IMR-90 (cell line): ENCODE results near the gene FOXP4. TPM values are rescaled to one million over a fixed set of nuclear protein-coding genes. Genes with fewer than 3 reads are reported as not detected.

Experiments
- ATAC-seq: fragments of 200-7000 bp; cut with Tn5 transposase; 2 replicates; pipeline ENCODE4 v1.9.1; 2020; ENCODE audit warnings: low read depth, mild to moderate bottlenecking, moderate library complexity
- BruUV-seq: library from RNA; stranded (reverse); fragments of 400-500 nt; replicated peaks from 2 replicates; lab custom pipeline; 2021; lab: Mats Ljungman, UMichigan
- CTCF ChIA-PET: fragments of 300-600 bp; formaldehyde crosslinking; extraction: SDS; loops from one replicate; lab custom pipeline; 2021; ENCODE audit warnings: antibody characterized with exemption; lab: Yijun Ruan, JAX
- POLR2A ChIA-PET: fragments of 300-600 bp; sonication (Branson Sonifier 250); formaldehyde crosslinking; loops from one replicate; lab custom pipeline; 2022; ENCODE audit warnings: antibody characterized with exemption; ENCODE audit not compliant: unreplicated experiment; lab: Charles Lee
- DNase-seq: peaks from one replicate; pipeline ENCODE4 v3.0.0; 2013
- H2AFZ ChIP-seq: replicated peaks from 2 replicates; pipeline ENCODE3; 2013; ENCODE audit warnings: low read length, mild to moderate bottlenecking; ENCODE audit not compliant: poor library complexity
- H2AK5ac ChIP-seq: 2 replicates; pipeline ENCODE4 v1.6.1; 2013; ENCODE audit warnings: low read depth, low read length, inconsistent platforms
- H2AK9ac ChIP-seq: replicated peaks from 2 replicates; pipeline ENCODE3; 2013; ENCODE audit warnings: mild to moderate bottlenecking, low read depth, low read length, moderate library complexity; ENCODE audit not compliant: poor library complexity
- H2BK120ac ChIP-seq: 2 replicates; pipeline ENCODE4 v1.6.1; 2013; ENCODE audit warnings: low read depth, low read length, inconsistent platforms
- H2BK15ac ChIP-seq: 3 replicates; pipeline ENCODE4 v1.6.1; 2013; ENCODE audit warnings: low read depth, low read length, inconsistent platforms
- H2BK20ac ChIP-seq: 2 replicates; pipeline ENCODE4 v1.6.1; 2013; ENCODE audit warnings: low read depth, mild to moderate bottlenecking, inconsistent platforms, low read length, moderate library complexity
- H2BK5ac ChIP-seq: 2 replicates; pipeline ENCODE4 v1.6.1; 2013; ENCODE audit warnings: mild to moderate bottlenecking, low read depth, low read length, inconsistent platforms; ENCODE audit not compliant: poor library complexity, severe bottlenecking
- H3K14ac ChIP-seq: replicated peaks from 2 replicates; pipeline ENCODE4 v1.6.1; 2013; ENCODE audit warnings: low read depth, low read length, inconsistent platforms
- H3K18ac ChIP-seq: 2 replicates; pipeline ENCODE4 v1.6.1; 2013; ENCODE audit warnings: low read depth, low read length, control low read depth
- H3K23ac ChIP-seq: 2 replicates; pipeline ENCODE4 v1.6.1; 2013; ENCODE audit warnings: low read depth, low read length, inconsistent platforms
- H3K27ac ChIP-seq: 2 replicates; pipeline ENCODE4 v1.5.1; 2013; ENCODE audit warnings: mild to moderate bottlenecking, control low read depth, low read length; ENCODE audit not compliant: insufficient read depth
- H3K27me3 ChIP-seq: 2 replicates; pipeline ENCODE4 v1.6.1; 2013; ENCODE audit warnings: low read length; ENCODE audit not compliant: control insufficient read depth, insufficient read depth
- H3K36me3 ChIP-seq: 2 replicates; pipeline ENCODE4 v1.6.1; 2013; ENCODE audit warnings: low read length, mixed read lengths; ENCODE audit not compliant: control insufficient read depth, insufficient read depth
- H3K4ac ChIP-seq: 2 replicates; pipeline ENCODE4 v1.6.1; 2013; ENCODE audit warnings: low read depth, low read length, inconsistent platforms
- H3K4me1 ChIP-seq: 2 replicates; pipeline ENCODE4 v1.6.1; 2013; ENCODE audit warnings: low read length, mixed read lengths; ENCODE audit not compliant: control insufficient read depth, insufficient read depth
- H3K4me2 ChIP-seq: 2 replicates; pipeline ENCODE4 v1.6.1; 2013; ENCODE audit warnings: low read depth, mild to moderate bottlenecking, control low read depth, low read length, moderate library complexity
- H3K4me3 ChIP-seq: 2 replicates; pipeline ENCODE4 v1.5.1; 2013; ENCODE audit warnings: low read depth, mild to moderate bottlenecking, control low read depth, low read length, moderate library complexity; ENCODE audit not compliant: insufficient read depth
- H3K56ac ChIP-seq: 2 replicates; pipeline ENCODE4 v1.6.1; 2013; ENCODE audit warnings: low read length, inconsistent platforms; ENCODE audit not compliant: insufficient read depth; ENCODE audit errors: extremely low read depth
- H3K79me1 ChIP-seq, 2 experiments: 2 replicates each; pipeline ENCODE4 v1.6.1; 2013; ENCODE audit warnings: low read length in 2 of 2, inconsistent platforms in 1 of 2, low read depth in 1 of 2
- H3K9ac ChIP-seq: 2 replicates; pipeline ENCODE4 v1.6.1; 2013; ENCODE audit warnings: low read depth, low read length, control low read depth
- H3K9me1 ChIP-seq: 2 replicates; pipeline ENCODE4 v1.6.1; 2013; ENCODE audit warnings: low read length, inconsistent platforms; ENCODE audit not compliant: insufficient read depth
- H3K9me3 ChIP-seq: 2 replicates; pipeline ENCODE4 v1.6.1; 2013; ENCODE audit warnings: low read length; ENCODE audit not compliant: control insufficient read depth, insufficient read depth
- H4K20me1 ChIP-seq: 2 replicates; pipeline ENCODE4 v1.6.1; 2013; ENCODE audit warnings: low read length, inconsistent platforms; ENCODE audit not compliant: insufficient read depth
- H4K5ac ChIP-seq: 2 replicates; pipeline ENCODE4 v1.6.1; 2013; ENCODE audit warnings: mild to moderate bottlenecking, low read depth, low read length, control low read depth
- H4K8ac ChIP-seq, 2 experiments: 2 replicates each; pipeline ENCODE4 v1.6.1; 2013; ENCODE audit warnings: low read depth in 2 of 2, low read length in 2 of 2, control low read depth in 1 of 2, inconsistent platforms in 1 of 2
- H4K91ac ChIP-seq: 2 replicates; pipeline ENCODE4 v1.6.1; 2013; ENCODE audit warnings: low read depth, low read length, inconsistent platforms; ENCODE audit not compliant: insufficient read depth
- CHD1 ChIP-seq: IDR thresholded peaks from 2 replicates; pipeline ENCODE4 v1.6.1; 2012; ENCODE audit warnings: low read depth, low read length, improper control_type of control experiment
- FOS ChIP-seq: fragments of 150-350 bp; IDR thresholded peaks from 2 replicates; pipeline ENCODE4 v1.6.1; 2016; ENCODE audit warnings: low read depth, low read length
- MAZ ChIP-seq: IDR thresholded peaks from 2 replicates; pipeline ENCODE4 v1.6.1; 2012; ENCODE audit warnings: low read depth, mild to moderate bottlenecking, low read length, improper control_type of control experiment, moderate library complexity, borderline replicate concordance
- MXI1 ChIP-seq: IDR thresholded peaks from 2 replicates; pipeline ENCODE4 v1.6.1; 2012; ENCODE audit warnings: low read depth, mild to moderate bottlenecking, low read length, moderate library complexity, borderline replicate concordance
- NFE2L2 ChIP-seq: fragments of 150-350 bp; IDR thresholded peaks from 2 replicates; pipeline ENCODE4 v1.6.1; 2016; ENCODE audit warnings: low read depth, mild to moderate bottlenecking, low read length
- RAD21 ChIP-seq: IDR thresholded peaks from 2 replicates; pipeline ENCODE4 v1.6.1; 2012; ENCODE audit warnings: low read length, improper control_type of control experiment
- RCOR1 ChIP-seq: IDR thresholded peaks from 2 replicates; pipeline ENCODE4 v1.6.1; 2012; ENCODE audit warnings: mild to moderate bottlenecking, low read length, improper control_type of control experiment; ENCODE audit not compliant: insufficient replicate concordance
- SMC3 ChIP-seq: fragments of 150-350 bp; IDR thresholded peaks from 2 replicates; pipeline ENCODE4 v1.6.1; 2016; ENCODE audit warnings: low read depth, mild to moderate bottlenecking, antibody characterized with exemption, low read length, moderate library complexity
- WGBS, 2 experiments: methylation state at CpG; one replicate each; pipeline versions ENCODE4 v1.1.5 to v1.1.7; 2013; ENCODE audit warnings: missing lambda C conversion rate in 2 of 2; ENCODE audit not compliant: insufficient read length in 1 of 2; ENCODE audit errors: extremely low coverage in 2 of 2; 5-methylcytosine and 5-hydroxymethylcytosine counted together
- dilution Hi-C: fragments of 300-500 bp; cut with HindIII; formaldehyde crosslinking; loops from one replicate; pipeline ENCODE4 v1.14.3; 2018; ENCODE audit warnings: low sequenced_read_pairs; ENCODE audit not compliant: unreplicated experiment
- in situ Hi-C: fragments of 300-500 bp; cut with MboI; formaldehyde crosslinking; loops from 3 replicates; pipeline ENCODE4 v1.14.3; 2019; ENCODE audit warnings: low sequenced_read_pairs, inconsistent platforms, mixed read lengths
- intact Hi-C: fragments of 100-400 bp; cut with micrococcal nuclease; formaldehyde crosslinking; loops from 2 replicates; pipeline ENCODE4 v1.10.0; 2022
- polyA plus RNA-seq, 3 experiments: library from polyadenylated mRNA; depleted of rRNA; stranded (reverse); fragments of >200 nt; gene quantifications; 2 replicates each; pipeline ENCODE4 v1.2.3, GENCODE V29; 2012; ENCODE audit warnings: low replicate concordance in 1 of 3
- total RNA-seq: library from RNA; depleted of rRNA; stranded (reverse); fragments of >200 nt; gene quantifications from 2 replicates; pipeline ENCODE4 v1.2.3, GENCODE V29; 2012
- TF ChIP-seq, protein P1 (sequence below): fragments of 150-350 bp; IDR thresholded peaks from 2 replicates; pipeline ENCODE4 v1.6.1; 2016; ENCODE audit warnings: low read depth, mild to moderate bottlenecking, low read length, moderate library complexity, borderline replicate concordance

The FOXP4 gene
- total and polyA plus RNA-seq, 2 of the 4 experiments (the other 2 are of a cell fraction): 0.72 to 9.5 TPM

GRCh38 chr6:41587131-41587879 is 41.1 kb downstream of the FOXP4 start:
- no peak overlapping the region for H4K91ac ChIP-seq
- in situ Hi-C loops: loop anchor here (10.0 kb wide), 1 partner anchor 123 kb away; no protein-coding TSS in a partner anchor
- no peak overlapping the region for H2BK20ac ChIP-seq
- H2AK9ac ChIP-seq: no peak overlapping the region
- no peak overlapping the region for H3K14ac ChIP-seq
- no peak for TF ChIP-seq RCOR1
- TF ChIP-seq NFE2L2: no peak
- TF ChIP-seq MXI1: no peak
- no peak for TF ChIP-seq CHD1
- TF ChIP-seq SMC3: no peak
- TF ChIP-seq FOS: no peak
- TF ChIP-seq, protein P1, sequence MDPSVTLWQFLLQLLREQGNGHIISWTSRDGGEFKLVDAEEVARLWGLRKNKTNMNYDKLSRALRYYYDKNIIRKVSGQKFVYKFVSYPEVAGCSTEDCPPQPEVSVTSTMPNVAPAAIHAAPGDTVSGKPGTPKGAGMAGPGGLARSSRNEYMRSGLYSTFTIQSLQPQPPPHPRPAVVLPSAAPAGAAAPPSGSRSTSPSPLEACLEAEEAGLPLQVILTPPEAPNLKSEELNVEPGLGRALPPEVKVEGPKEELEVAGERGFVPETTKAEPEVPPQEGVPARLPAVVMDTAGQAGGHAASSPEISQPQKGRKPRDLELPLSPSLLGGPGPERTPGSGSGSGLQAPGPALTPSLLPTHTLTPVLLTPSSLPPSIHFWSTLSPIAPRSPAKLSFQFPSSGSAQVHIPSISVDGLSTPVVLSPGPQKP: no peak
- TF ChIP-seq RAD21: no peak
- no peak for TF ChIP-seq MAZ
- H3K9ac ChIP-seq: no peak overlapping the region
- DNase-seq (no peak), ATAC-seq (no peak)
- H3K4ac ChIP-seq: no peak overlapping the region
- H3K36me3 ChIP-seq: peaks cover 29% of the 10 kb centered on the region
- H3K9me3 ChIP-seq: no peaks in the 10 kb centered on the region
- H3K27me3 ChIP-seq: no peaks in the 10 kb centered on the region
- no peak overlapping the region for H3K4me3 ChIP-seq
- no peak overlapping the region for H2AK5ac ChIP-seq
- POLR2A ChIA-PET: no interaction called here
- H3K79me1 ChIP-seq: peaks cover 4 to 9% of the 10 kb centered on the region in 2 experiments; a peak in 3 of 4 replicates
- peaks cover 5% of the 10 kb centered on the region for H3K9me1 ChIP-seq
- no peak overlapping the region for H4K8ac ChIP-seq
- no peak overlapping the region for H3K18ac ChIP-seq
- H2AFZ ChIP-seq: no peak overlapping the region
- peaks cover 1% of the 10 kb centered on the region; the same call in 1 of the 2 replicates for H3K4me1 ChIP-seq
- CTCF ChIA-PET: no interaction called here
- no peak overlapping the region for H4K5ac ChIP-seq
- H3K4me2 ChIP-seq: no peak overlapping the region
- intact Hi-C loops: no loop called here
- H3K56ac ChIP-seq: no peak overlapping the region
- peaks cover 7% of the 10 kb centered on the region for H4K20me1 ChIP-seq
- no peak overlapping the region for H2BK15ac ChIP-seq
- H2BK120ac ChIP-seq: no peak overlapping the region
- no TSS peak for BruUV-seq
- 40% methylated on average over 1 of the region's 26 CpGs; no CpG with 5 or more reads in 1 of the 2 experiments for WGBS, 2 experiments
- H3K27ac ChIP-seq: no peak overlapping the region
- H2BK5ac ChIP-seq: no peak overlapping the region
- dilution Hi-C loops: no loop called here
- H3K23ac ChIP-seq: no peak overlapping the region
